ENCODE measurements around the gene MST1.
A peak's percentile ranks its signal among the peaks of the same experiment; 100 is the strongest.

MST1 gene

GRCh38 chr3:49689046-49689907 is at the start of gene MST1, which contains the start of gene RNF123:
TSS of gene MST1 (minus strand) at chr3:49689474. CDS start at chr3:49688691, 783 bp downstream.
TSS of gene RNF123 (plus strand) at chr3:49689557. CDS start at chr3:49691166, 1,609 bp downstream.
- DNase-seq, result no peak

GRCh38 chr3:49738067-49738713 is 48.9 kb upstream of the MST1 start:
- DNase-seq, result no peak

DNA sequence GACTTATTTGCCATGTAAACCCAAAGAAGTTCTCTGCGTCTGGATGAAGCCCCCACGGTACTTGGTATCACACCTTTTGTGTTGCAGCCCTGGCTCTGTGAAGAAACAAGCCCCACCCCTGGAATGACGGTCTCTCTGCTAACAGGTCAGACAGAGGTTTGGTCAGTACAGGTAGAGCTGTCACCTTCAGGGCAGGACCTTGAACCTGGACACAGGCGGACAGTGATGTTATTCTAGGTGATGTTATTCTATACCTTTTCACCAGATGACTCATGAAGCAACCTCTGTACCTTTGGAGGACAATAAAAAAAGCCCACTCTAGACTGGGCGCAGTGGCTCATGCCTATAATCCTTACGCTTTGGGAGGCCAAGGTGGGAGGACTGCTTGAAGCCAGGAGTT is 45.5 kb upstream of the MST1 start:
- no peak for DNase-seq

GRCh38 chr3:49733551-49733950 is 44.3 kb upstream of the MST1 start:
- no peak for DNase-seq

- no peak for DNase-seq
Observed at GRCh38 chr3:49732597-49732996, 43.3 kb upstream of the MST1 start.

GRCh38 chr3:49729966-49730609 is 40.8 kb upstream of the MST1 start:
- no peak for DNase-seq

- DNase-seq, result no peak
Observed at GRCh38 chr3:49727924-49728361, 38.7 kb upstream of the MST1 start.

DNA sequence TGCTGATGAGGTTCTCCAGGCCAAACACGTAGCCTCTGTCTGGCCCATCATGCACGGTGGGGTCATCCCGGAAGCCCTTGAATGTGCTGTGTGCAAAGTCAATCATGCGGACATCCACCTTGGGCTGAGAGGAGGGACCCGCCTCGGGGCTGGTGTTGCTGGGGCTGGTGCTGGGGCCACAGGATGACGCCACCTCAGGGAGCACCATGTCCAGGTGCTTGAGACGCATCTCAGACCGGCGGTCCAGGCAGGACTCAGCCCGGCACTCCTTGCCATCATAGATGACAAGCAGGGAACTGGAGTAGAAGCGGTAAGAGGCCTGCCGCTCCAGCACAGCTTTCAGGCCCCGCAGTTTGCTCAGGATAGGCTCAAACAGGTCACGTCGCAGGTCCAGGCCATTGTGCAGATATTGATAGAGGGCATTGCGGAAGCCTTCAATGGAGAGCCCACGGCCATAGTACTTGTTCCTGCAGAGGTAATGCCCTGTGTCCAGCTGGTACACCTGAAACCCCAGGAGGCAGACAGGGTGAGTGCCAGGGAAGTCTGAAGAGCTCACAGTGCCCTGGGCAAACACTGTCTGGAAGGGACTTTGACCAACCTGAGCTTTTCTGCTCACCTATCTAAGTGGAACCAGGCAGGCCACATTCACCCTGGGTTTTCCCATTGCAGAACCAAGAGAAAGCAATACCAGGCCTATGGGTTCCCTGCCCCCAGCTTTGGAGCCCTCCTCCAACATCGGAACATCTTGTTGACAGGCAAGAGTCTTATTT is 38.1 kb upstream of the MST1 start:
- DNase-seq, result no peak

DNA sequence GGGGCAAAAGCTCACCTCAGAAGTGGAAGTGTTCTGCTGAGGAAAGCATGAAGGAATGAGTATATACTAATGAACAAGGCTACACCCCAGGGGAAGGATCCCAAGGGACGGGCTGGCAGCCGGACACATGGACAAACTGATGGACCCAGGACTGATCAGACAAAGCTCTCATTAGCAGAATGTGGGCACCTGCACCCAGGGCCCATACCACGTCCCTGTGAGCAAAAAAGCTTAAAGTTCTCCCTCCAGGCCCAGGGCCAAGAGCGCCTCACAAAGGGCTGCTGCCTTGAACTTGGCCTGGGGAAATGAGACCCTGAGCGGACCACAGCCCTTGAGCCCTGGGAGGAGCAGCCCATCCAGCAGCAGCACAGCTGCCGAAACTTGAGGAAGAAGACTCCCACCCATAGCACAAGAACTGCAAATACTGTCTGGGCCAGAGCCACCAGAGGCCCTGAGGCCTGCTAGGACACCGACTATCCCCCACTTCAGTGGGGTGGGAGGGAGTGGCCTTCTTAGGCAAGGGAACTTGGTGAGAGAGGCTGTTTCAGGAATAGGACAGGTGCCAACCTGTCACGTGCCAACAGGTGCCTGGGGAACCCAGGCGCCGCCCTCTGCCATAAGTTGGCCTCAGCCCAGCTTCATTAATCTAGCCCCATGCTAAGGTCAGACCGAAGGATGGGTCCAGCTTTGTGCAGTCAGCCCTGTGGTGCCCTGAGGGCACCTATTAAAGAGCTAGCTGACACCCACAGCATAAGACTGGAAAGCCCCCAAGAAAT is 36.8 kb upstream of the MST1 start:
- no peak for DNase-seq

- DNase-seq, result no peak
Observed at GRCh38 chr3:49724586-49724985, 35.3 kb upstream of the MST1 start.

- DNase-seq, result peak; percentile 86 to 98
Observed at GRCh38 chr3:49723628-49724551, 34.6 kb upstream of the MST1 start, which contains the start of gene GMPPB. TSS of gene GMPPB (minus strand) at chr3:49723951. CDS start at chr3:49723726, 225 bp downstream.

DNA sequence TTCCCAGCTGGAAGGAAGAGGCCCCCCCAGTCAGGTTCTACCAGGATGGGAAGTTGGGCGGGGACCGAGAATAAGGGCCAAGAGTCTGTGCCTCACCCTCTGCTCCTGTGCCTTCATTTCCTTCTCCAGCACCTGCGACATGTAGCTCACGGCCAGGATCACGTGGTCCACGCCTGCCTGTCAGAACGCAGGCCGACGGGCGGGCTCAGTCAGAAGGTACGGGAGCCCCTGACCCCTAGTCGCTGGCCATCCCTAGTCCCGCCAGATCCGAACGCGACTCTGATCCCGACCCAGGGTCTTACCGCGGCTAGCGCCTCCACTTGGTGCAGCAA is 34.0 kb upstream of the MST1 start:
- peak; percentile 29 to 59 for DNase-seq

- no peak for DNase-seq
Observed at GRCh38 chr3:49722896-49723295, 33.6 kb upstream of the MST1 start.

- DNase-seq, result no peak
Observed at GRCh38 chr3:49721896-49722781, 32.9 kb upstream of the MST1 start.

DNA sequence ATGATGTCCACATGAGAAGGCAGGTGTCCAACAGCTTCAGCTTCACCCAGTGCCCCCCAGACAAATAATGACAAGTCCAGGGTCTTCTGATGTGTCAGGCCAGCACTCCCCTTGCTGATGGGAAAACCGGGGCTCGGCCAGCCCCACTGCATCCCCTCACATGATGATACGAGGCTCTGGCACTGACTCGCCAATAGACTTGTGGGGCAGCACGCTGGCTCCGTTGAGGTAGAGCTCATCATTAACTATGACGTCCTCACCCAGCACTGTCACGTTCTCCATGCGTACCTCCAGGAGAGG is 32.3 kb upstream of the MST1 start:
- no peak for DNase-seq

GRCh38 chr3:49720855-49721595 is 31.8 kb upstream of the MST1 start:
- DNase-seq, result no peak

- DNase-seq, result peak; percentile 73 to 96
Observed at GRCh38 chr3:49719214-49719884, 30.1 kb upstream of the MST1 start, which contains the start of gene AMIGO3. TSS of gene AMIGO3 (minus strand) at chr3:49719684. CDS start at chr3:49719465, 219 bp downstream.

- DNase-seq, result peak in 1 of 2 experiments; percentile 35
Observed at GRCh38 chr3:49718858-49719213, 29.6 kb upstream of the MST1 start.

Measured in NCI-H526 (cell line).